GM23248 (cell line): ENCODE data around the gene ADGRF5.
"Not testable (repeated sequence)": the region's sequence is repeated elsewhere in the genome, so short reads cannot be mapped to it uniquely, and the experiment has no call there.

Experiments used
- EZH2 ChIP-seq: fragments of 200-600 bp; sonication (generic); IDR thresholded peaks from 2 replicates; pipeline ENCODE4 v1.6.1; 2018; ENCODE audit warnings: antibody characterized with exemption, mild to moderate bottlenecking; ENCODE audit not compliant: insufficient read depth, poor library complexity, severe bottlenecking
- EZH2phosphoT487 ChIP-seq: fragments of 200-600 bp; sonication (generic); IDR thresholded peaks from 2 replicates; pipeline ENCODE4 v1.6.1; 2018; ENCODE audit warnings: antibody characterized with exemption, moderate library complexity, mild to moderate bottlenecking, low read depth; ENCODE audit not compliant: insufficient read depth

GRCh38 chr6:46855966-46856365, 65.8 kb downstream of the ADGRF5 start:
- TF ChIP-seq EZH2phosphoT487, EZH2: not testable (repeated sequence)
